RWPE1 (cell line): ENCODE measurements around the gene GGA1.

Experiments
- CTCF ChIA-PET: fragments of 350-600 bp; sonication (Branson Sonifier 250); formaldehyde crosslinking; extraction: SDS; loops from one replicate; lab custom pipeline; 2021; lab: Yijun Ruan, JAX
- POLR2A ChIA-PET: fragments of 400-600 bp; formaldehyde crosslinking; extraction: SDS; loops from one replicate; lab custom pipeline; 2020; ENCODE audit warnings: antibody characterized with exemption; ENCODE audit not compliant: low non-redundant PET; lab: Yijun Ruan, JAX
- DNase-seq: peaks from one replicate; pipeline ENCODE4 v3.0.0; 2012; ENCODE audit warnings: low spot score
- H3K27ac ChIP-seq: fragments of 450-650 bp; 2 replicates; pipeline ENCODE4 v1.5.1; 2017
- TF ChIP-seq, protein P1 (sequence below): fragments of 450-650 bp; conservative IDR thresholded peaks from 2 replicates; pipeline ENCODE4 v1.5.1; 2017; ENCODE audit warnings: low read depth, mild to moderate bottlenecking

GGA1 gene

DNA sequence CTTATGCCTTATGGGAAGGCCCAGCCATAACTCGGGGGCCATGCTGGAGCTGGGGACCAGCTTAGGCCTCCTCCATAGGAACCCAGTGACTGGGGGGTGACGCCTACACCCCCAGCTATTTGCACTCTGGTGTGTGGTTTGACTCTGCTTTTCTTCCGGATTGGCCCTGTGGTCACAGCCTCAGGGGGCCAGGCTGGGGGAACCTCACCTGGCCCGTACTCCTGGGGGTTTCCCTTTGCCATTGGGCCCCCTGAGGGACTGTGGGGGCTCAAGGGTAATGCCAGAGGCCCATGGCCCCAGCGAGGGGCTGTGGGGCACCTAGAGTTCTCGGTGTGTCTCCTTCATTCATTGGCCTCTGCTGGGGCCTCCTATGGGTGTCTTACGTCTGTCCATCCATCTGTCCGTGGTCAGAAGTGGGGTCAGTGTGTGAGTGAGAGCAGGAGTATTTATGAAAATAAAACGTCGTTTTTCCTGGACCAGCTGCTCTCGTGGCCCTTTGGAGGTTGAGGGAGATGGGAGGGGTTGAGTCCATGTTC is 24.5 kb downstream of the GGA1 start:
- no peak for DNase-seq
- ChIA-PET CTCF (interaction anchor here (0.6 to 1.7 kb wide), 2 partner anchors 10 to 24 kb away, joined by 3 to 6 read pairs; partner anchors contain the start of gene GGA1), POLR2A (no interaction called here)
- peak overlapping the region; percentile 66 for H3K27ac ChIP-seq
- TF ChIP-seq, protein P1, sequence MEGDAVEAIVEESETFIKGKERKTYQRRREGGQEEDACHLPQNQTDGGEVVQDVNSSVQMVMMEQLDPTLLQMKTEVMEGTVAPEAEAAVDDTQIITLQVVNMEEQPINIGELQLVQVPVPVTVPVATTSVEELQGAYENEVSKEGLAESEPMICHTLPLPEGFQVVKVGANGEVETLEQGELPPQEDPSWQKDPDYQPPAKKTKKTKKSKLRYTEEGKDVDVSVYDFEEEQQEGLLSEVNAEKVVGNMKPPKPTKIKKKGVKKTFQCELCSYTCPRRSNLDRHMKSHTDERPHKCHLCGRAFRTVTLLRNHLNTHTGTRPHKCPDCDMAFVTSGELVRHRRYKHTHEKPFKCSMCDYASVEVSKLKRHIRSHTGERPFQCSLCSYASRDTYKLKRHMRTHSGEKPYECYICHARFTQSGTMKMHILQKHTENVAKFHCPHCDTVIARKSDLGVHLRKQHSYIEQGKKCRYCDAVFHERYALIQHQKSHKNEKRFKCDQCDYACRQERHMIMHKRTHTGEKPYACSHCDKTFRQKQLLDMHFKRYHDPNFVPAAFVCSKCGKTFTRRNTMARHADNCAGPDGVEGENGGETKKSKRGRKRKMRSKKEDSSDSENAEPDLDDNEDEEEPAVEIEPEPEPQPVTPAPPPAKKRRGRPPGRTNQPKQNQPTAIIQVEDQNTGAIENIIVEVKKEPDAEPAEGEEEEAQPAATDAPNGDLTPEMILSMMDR, result no peak

DNA sequence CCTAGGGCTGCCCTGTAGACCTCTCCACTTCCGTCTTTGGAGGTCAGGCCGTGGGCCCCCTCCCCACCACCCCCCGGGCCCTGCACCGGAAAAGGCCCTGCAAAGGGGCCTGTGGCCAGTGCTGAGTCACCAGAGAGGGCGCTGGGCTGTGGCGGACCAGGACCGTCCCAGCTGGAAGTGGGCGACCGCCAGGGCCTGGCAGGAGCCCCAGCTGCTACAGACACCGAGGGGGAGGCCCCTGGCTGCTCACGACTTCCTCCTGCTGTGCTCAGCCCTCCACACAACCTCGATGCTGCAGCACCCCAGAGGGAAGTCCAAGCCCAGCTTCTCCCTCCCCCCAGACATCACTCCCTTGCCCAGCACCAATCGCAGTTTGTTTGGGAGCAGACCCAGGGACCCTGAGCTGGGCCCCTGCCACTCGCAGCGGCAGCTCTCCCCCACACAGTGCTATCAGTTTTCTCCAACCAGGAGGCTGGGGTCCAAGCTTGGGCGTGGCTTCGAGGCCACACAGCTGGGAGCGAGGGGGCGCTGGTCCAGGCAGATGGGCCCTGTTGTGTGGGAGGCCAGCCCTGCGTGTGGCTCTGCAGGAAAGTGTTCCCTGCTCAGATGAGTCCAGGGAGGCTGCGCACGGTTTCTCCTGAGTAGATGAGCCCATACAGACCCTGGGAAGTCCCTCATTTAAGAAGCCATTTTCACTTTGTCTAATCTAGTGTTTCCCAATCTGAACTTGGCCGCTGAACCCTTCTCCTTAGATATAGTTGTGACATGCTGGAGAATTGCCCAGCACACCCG is 25.2 kb downstream of the GGA1 start:
- CTCF ChIA-PET, result interaction anchor here (0.6 to 0.9 kb wide), 3 partner anchors 8 to 26 kb away, joined by 3 to 4 read pairs (median 3); partner anchors contain the start of gene GGA1
- H3K27ac ChIP-seq, result peak overlapping the region; percentile 66
- no peak for DNase-seq
- TF ChIP-seq, protein P1, result no peak
- POLR2A ChIA-PET, result no interaction called here

DNA sequence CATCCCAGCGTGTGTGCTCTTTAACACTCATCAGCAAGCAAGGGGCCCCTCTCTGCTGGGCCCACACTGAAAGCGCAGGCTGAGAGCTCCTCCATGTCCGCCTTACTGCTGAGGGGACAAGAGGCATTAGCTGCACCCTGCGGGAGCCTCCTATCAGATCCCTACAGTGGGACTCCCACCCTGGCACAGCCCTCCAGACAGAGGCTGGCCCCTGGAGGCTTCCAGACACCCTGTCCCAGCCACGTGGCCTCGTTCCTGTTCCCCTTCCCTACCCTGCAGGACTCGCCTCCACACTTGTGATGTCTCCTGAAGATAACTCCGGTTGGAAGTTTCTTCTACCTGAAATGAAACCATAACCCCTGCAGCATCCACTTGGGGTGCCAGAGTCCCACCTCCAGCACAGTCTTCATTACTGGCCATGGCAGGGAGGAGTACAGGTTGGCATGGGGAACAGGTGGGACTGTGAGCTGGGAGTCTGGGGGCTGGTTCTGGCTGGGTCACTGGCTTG is 25.8 kb downstream of the GGA1 start:
- TF ChIP-seq, protein P1, result peak; percentile 23; the same call in 1 of the 2 replicates
- DNase-seq, result no peak
- peak overlapping the region; percentile 66 for H3K27ac ChIP-seq
- CTCF ChIA-PET, result interaction anchor here (0.9 kb wide), 1 partner anchor 27 kb away, joined by 4 read pairs; no protein-coding TSS in a partner anchor
- POLR2A ChIA-PET, result no interaction called here

DNA sequence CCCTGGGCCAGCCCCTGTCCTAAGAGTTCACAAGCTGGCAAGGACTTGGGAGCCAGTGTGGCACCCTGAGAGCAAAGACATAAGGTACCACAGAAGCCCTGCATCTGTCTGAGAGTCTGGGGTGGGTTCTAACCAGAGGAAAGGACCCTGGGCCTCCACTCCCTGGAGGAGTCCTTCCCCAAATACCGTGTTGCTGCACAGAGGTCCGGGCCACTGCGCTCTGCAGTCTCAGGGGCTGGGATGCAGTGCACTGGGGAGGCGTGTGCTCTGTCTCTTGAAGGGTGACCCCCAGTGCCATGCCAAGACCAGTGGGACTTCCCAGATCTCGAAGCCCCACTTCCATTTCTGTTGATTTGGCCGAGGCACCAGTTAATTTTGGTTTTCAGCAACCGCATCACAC is 26.5 kb downstream of the GGA1 start:
- TF ChIP-seq, protein P1, result no peak
- H3K27ac ChIP-seq, result peak overlapping the region; percentile 66
- DNase-seq, result no peak
- ChIA-PET POLR2A (no interaction called here), CTCF (interaction anchor here (0.6 kb wide), 1 partner anchor 228 kb away, joined by 3 read pairs; no protein-coding TSS in a partner anchor)

DNA sequence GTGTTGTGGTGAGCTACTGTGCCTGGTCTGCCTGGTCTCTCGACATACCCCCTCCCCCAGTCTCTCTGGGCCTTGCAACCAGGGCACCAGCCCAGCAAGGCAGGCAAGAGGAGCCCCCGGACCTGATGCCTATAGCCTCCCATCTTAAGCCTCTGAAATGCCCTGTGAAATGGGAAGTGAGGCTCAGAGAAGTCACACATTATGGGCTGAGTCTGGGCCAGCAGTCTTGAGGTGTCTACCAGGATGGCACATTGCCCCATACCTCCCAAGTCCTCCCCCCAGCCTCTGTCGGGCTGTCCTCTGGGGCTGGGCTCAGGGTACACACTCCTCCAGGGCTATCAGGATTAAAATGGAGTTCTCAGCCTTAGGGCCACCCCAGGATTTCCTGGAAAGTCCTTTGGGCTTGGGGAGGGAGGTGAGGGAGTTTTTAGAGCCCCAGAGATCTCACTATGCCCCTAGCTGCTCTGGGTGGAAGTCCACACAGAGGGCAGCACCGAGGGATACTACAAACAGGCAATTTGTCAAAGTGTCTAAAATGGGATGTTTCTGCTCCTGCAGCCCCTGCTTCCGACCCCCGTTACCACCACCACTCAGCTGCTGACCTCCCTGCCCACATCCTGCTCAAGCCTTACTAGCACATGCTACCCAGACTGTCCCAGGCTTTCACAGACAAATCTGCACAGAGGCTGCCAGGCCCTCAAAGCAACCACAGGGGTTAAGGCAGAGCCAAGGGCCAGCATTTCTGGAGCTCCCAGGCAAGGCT is 27.7 kb downstream of the GGA1 start:
- peak overlapping the region; percentile 46 for H3K27ac ChIP-seq
- TF ChIP-seq, protein P1, result no peak
- ChIA-PET POLR2A (no interaction called here), CTCF (interaction anchor here (0.5 to 1.1 kb wide), 2 partner anchors 30 to 35 kb away, joined by 3 to 4 read pairs; no protein-coding TSS in a partner anchor)
- no peak for DNase-seq

DNA sequence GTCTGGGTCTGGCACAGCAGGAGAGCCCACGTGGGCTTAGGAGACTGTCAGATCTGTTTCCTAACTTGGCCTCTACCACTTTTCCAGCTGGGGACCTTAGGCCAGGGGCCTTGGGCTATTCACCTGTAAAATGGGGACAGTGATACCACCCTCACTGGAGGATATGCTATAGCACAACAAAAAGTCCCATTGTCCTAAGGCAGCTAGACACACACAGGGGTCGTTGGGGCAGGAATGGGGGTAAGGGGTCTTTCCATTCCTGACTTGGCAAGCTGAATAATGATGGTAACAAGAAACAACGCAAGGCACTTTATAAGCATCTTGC is 28.3 kb downstream of the GGA1 start:
- POLR2A ChIA-PET, result no interaction called here
- CTCF ChIA-PET, result interaction anchor here (1.0 kb wide), 1 partner anchor 30 kb away, joined by 4 read pairs; no protein-coding TSS in a partner anchor
- H3K27ac ChIP-seq, result peak overlapping the region; percentile 46
- no peak for DNase-seq
- TF ChIP-seq, protein P1, result no peak
